RWPE2 (cell line): ENCODE data around the gene PRR15.

ENCODE experiments used
- ATAC-seq: fragments of 200-7000 bp; cut with Tn5 transposase; 3 replicates; pipeline ENCODE4 v1.9.1; 2021; ENCODE audit warnings: low read depth
- DNase-seq: peaks from one replicate; pipeline ENCODE4 v3.0.0-alpha.2; 2020; ENCODE audit warnings: low spot score
- H3K27ac ChIP-seq: fragments of 450-650 bp; 2 replicates; pipeline ENCODE4 v1.5.1; 2017; ENCODE audit warnings: mild to moderate bottlenecking; ENCODE audit not compliant: poor library complexity, severe bottlenecking
- H3K27me3 ChIP-seq: fragments of 250-450 bp; sonication (Bioruptor Pico); 2 replicates; pipeline ENCODE4 v1.5.1; 2021; ENCODE audit warnings: mild to moderate bottlenecking, moderate library complexity; ENCODE audit not compliant: insufficient read depth, poor library complexity, severe bottlenecking
- H3K36me3 ChIP-seq: fragments of 250-450 bp; sonication (Bioruptor Pico); 2 replicates; pipeline ENCODE4 v1.5.1; 2020; ENCODE audit warnings: low read depth, mild to moderate bottlenecking, moderate library complexity
- H3K4me1 ChIP-seq: fragments of 250-450 bp; sonication (Bioruptor Pico); 2 replicates; pipeline ENCODE4 v1.5.1; 2021; ENCODE audit warnings: mild to moderate bottlenecking, moderate library complexity; ENCODE audit not compliant: insufficient read depth, poor library complexity, severe bottlenecking
- H3K4me3 ChIP-seq: fragments of 250-450 bp; sonication (Bioruptor Pico); 2 replicates; pipeline ENCODE4 v1.5.1; 2021; ENCODE audit warnings: mild to moderate bottlenecking, moderate library complexity; ENCODE audit not compliant: severe bottlenecking
- H3K9me3 ChIP-seq: fragments of 250-450 bp; sonication (Bioruptor Pico); 2 replicates; pipeline ENCODE4 v1.5.1; 2021; ENCODE audit warnings: mild to moderate bottlenecking, moderate library complexity; ENCODE audit not compliant: severe bottlenecking
- CTCF ChIP-seq: fragments of 450-650 bp; IDR thresholded peaks from one replicate; pipeline ENCODE4 v1.5.1; 2017; ENCODE audit warnings: mild to moderate bottlenecking, moderate library complexity; ENCODE audit not compliant: poor library complexity, severe bottlenecking

Gene PRR15

GRCh38 chr7:29606287-29606721, 42.7 kb downstream of the PRR15 start:
- TF ChIP-seq CTCF: no peak
- no peaks in the 10 kb centered on the region for H3K27me3 ChIP-seq
- H3K9me3 ChIP-seq: peaks cover 3% of the 10 kb centered on the region
- H3K36me3 ChIP-seq: no peaks in the 10 kb centered on the region
- DNase-seq (no peak), ATAC-seq (peak; percentile 85)
- H3K4me1 ChIP-seq: peaks cover 30% of the 10 kb centered on the region
- no peak overlapping the region for H3K4me3 ChIP-seq
- peak overlapping the region; percentile 57 for H3K27ac ChIP-seq

- no peak for TF ChIP-seq CTCF
- Histone ChIP-seq H3K27me3 (no peaks in the 10 kb centered on the region), H3K4me1 (peaks cover 30% of the 10 kb centered on the region), H3K4me3 (no peak overlapping the region), H3K36me3 (no peaks in the 10 kb centered on the region), H3K27ac (peak overlapping the region; percentile 57), H3K9me3 (peaks cover 3% of the 10 kb centered on the region)
- ATAC-seq: no peak
- no peak for DNase-seq
Measured at GRCh38 chr7:29606830-29607229, 43.2 kb downstream of the PRR15 start.

- no peak for ATAC-seq
- Histone ChIP-seq H3K4me1 (peaks cover 30% of the 10 kb centered on the region), H3K4me3 (no peak overlapping the region), H3K27me3 (no peaks in the 10 kb centered on the region), H3K36me3 (no peaks in the 10 kb centered on the region), H3K27ac (peak overlapping the region; percentile 57), H3K9me3 (peaks cover 3% of the 10 kb centered on the region)
- no peak for TF ChIP-seq CTCF
- no peak for DNase-seq
Measured at GRCh38 chr7:29607259-29607658, 43.6 kb downstream of the PRR15 start.

GRCh38 chr7:29607889-29608288, 44.3 kb downstream of the PRR15 start:
- peaks cover 30% of the 10 kb centered on the region for H3K4me1 ChIP-seq
- no peak overlapping the region for H3K4me3 ChIP-seq
- no peak overlapping the region for H3K27ac ChIP-seq
- no peaks in the 10 kb centered on the region for H3K36me3 ChIP-seq
- no peaks in the 10 kb centered on the region for H3K27me3 ChIP-seq
- DNase-seq (no peak), ATAC-seq (peak; percentile 53)
- peaks cover 3% of the 10 kb centered on the region for H3K9me3 ChIP-seq
- TF ChIP-seq CTCF: no peak

- H3K36me3 ChIP-seq: no peaks in the 10 kb centered on the region
- DNase-seq: no peak
- no peak overlapping the region for H3K4me3 ChIP-seq
- peaks cover 39% of the 10 kb centered on the region for H3K4me1 ChIP-seq
- H3K27ac ChIP-seq: no peak overlapping the region
- ATAC-seq: peak; percentile 30
- H3K9me3 ChIP-seq: peaks cover 3% of the 10 kb centered on the region
- no peaks in the 10 kb centered on the region for H3K27me3 ChIP-seq
- peak; percentile 80 for TF ChIP-seq CTCF
Measured at GRCh38 chr7:29609162-29610037, 45.8 kb downstream of the PRR15 start.
